Measurements from ENCODE around the gene C11orf42. TPM values are rescaled to one million over a fixed set of nuclear protein-coding genes. Genes with fewer than 3 reads are reported as not detected.
"Not testable (repeated sequence)": the region's sequence is repeated elsewhere in the genome, so short reads cannot be mapped to it uniquely, and the experiment has no call there.

C11orf42 gene
- polyA plus RNA-seq, 1 donor, result 0.91 TPM

DNA sequence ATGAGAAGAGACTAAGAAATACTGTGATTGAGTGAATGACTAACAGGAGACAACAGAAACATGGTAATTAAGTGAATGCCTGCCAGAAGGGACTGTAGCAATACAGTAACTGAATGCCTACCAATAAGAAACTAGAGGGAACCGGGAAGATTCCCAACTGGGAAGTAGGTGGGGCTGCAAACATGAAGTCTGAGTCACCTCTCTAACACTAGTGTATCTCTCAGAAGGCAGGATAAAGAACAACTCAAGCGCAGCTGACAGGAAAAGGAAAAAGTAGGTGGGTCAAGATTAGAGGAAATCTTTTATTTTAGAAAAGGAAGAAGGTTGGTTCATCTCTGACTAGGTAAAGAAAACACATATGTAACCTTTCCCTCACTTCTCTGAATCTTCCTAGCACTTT, 14.0 kb downstream of the C11orf42 start:
- no peak for DNase-seq

GRCh38 chr11:6223854-6224253, 18.5 kb downstream of the C11orf42 start:
- DNase-seq, result no peak

GRCh38 chr11:6224421-6224820, 19.1 kb downstream of the C11orf42 start:
- no peak for DNase-seq

DNA sequence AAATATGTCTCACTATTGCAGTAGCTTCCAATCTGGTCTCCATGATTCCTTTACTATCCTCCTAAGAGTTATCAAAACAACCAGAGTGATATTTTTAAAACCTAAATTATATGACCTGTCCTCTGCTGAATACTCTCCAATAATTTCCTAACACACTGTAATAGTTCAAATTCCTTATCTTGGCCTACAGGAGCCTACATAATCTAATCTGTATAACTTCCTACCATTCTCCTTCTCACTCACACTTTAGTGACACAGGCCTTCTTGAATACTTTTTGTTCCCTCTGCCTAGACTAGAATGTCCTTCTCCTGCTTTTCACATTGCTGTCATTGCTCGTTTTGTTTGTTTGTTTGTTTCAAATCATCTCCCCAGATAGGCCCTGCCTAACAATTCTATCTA, 19.7 kb downstream of the C11orf42 start:
- DNase-seq, result no peak

DNA sequence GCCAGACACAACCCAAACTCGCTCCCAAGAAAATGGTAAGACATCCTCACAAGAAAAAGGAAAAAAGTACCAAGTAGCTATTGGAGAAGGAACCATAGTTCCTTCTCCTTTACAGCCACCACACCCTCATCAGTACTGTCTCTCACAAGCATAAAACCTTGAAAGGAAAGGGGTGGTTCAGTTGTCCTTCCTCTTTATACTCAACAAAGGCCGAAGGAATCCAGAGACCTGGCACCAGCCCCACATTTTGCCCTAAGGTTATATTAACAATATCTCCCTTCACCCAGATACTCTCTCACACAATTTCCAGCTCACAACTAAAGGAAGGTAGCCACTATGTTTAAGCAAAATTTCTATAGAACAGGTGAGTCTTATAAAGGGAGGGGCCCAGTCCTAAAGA, 20.5 kb downstream of the C11orf42 start:
- DNase-seq, result no peak

GRCh38 chr11:6228520-6228919, 23.2 kb downstream of the C11orf42 start:
- DNase-seq, result no peak

- DNase-seq, result no peak
These were observed 24.6 kb downstream of the C11orf42 start for GRCh38 chr11:6229911-6230310.

DNA sequence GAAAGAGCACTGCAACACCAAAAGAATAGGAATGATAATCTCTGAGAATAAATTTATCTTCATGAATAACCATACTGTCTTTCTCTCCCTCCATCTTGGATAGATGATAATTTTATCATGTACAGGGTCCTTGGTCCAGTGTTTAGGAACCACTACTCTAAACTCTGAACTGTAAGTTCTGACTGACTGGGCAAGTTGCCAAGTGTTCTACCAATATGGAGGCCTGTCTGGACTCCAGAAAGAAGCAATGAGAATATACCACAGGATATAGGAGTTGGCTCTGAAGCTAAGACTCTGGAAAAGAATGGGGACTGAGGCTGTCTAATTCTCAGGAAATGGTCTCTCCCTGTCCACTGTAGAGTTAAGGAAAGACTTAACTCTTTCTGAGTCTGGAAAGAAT, 27.5 kb downstream of the C11orf42 start:
- no peak for DNase-seq

DNA sequence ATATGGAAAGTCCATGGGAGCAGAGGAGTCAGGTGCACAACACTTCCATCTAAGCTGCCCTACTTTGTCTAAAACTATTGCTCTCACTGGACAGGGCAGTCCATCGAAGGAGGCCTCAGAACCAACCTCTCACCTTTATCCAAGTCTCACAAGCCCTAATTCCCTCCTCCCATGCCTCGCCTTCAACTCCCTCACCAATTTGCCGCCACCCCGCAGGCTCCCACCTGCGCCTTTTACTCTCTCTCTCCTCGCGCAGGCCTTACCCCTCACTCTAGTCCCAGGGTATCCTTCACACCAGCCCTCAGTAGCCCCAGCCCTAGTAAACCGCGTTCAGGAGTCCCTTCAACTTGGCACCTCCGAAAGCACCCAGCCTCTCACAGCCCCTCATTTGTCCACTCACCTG, 28.6 kb downstream of the C11orf42 start:
- peak; percentile 3 for DNase-seq

GRCh38 chr11:6234387-6235107, 29.2 kb downstream of the C11orf42 start, which contains the start of gene FHIP1B:
TSS of gene FHIP1B (minus strand) at chr11:6234636. CDS start at chr11:6224516, 10,120 bp downstream.
- DNase-seq, result peak; percentile 99

- DNase-seq, result no peak
These were observed 31.9 kb downstream of the C11orf42 start for GRCh38 chr11:6237266-6237665.

GRCh38 chr11:6237761-6238302, 32.5 kb downstream of the C11orf42 start:
- no peak for DNase-seq

- no peak for DNase-seq
These were observed 33.5 kb downstream of the C11orf42 start, which contains the start of gene CNGA4 for GRCh38 chr11:6238902-6239301. TSS of gene CNGA4 (plus strand) at chr11:6239089. CDS start at chr11:6239207, 118 bp downstream.

DNA sequence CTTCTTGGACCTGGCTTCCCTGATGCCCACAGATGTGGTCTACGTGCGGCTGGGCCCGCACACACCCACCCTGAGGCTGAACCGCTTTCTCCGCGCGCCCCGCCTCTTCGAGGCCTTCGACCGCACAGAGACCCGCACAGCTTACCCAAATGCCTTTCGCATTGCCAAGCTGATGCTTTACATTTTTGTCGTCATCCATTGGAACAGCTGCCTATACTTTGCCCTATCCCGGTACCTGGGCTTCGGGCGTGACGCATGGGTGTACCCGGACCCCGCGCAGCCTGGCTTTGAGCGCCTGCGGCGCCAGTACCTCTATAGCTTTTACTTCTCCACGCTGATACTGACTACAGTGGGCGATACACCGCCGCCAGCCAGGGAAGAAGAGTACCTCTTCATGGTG, 34.8 kb downstream of the C11orf42 start:
- DNase-seq, result no peak

- DNase-seq, result no peak
These were observed 35.4 kb downstream of the C11orf42 start for GRCh38 chr11:6240781-6241180.

GRCh38 chr11:6241316-6241715, 36.0 kb downstream of the C11orf42 start:
- no peak for DNase-seq

GRCh38 chr11:6245536-6245935, 40.2 kb downstream of the C11orf42 start:
- no peak for DNase-seq

- DNase-seq, result no peak
These were observed 42.9 kb downstream of the C11orf42 start for GRCh38 chr11:6248248-6248647.

GRCh38 chr11:6248897-6249296, 43.5 kb downstream of the C11orf42 start:
- DNase-seq, result not testable (repeated sequence)

GRCh38 chr11:6249770-6250555, 44.6 kb downstream of the C11orf42 start:
- DNase-seq, result no peak

DNA sequence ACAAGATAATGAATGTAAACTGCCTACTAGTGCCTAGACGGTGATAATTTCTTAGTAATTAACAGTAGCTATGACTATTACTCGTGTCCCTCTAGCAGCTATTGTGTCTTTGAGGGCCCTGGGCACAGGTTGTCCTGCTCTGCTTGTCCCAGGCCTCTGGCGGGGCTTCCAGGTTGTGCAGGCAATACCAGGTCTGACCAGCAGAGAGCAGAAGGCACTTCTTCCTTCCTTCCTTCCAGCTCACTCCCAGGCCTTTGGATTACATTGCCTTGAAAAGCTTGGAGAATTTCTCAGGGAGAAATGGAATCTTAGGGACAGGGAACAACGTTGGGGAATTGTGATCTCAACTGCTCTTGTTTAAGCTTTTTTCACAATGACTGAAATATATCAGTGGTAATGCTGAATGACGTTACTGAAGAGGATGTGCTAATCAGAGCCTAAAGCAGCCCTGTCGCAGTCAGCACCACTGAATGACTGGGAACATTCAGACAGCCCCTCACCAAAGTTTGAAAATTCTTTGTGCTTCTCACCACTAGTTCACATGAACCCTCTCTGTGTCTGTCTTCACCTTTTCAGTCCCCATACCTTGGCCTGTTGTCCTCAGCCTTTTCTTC, 45.9 kb downstream of the C11orf42 start:
- peak; percentile 75 for DNase-seq

DNA sequence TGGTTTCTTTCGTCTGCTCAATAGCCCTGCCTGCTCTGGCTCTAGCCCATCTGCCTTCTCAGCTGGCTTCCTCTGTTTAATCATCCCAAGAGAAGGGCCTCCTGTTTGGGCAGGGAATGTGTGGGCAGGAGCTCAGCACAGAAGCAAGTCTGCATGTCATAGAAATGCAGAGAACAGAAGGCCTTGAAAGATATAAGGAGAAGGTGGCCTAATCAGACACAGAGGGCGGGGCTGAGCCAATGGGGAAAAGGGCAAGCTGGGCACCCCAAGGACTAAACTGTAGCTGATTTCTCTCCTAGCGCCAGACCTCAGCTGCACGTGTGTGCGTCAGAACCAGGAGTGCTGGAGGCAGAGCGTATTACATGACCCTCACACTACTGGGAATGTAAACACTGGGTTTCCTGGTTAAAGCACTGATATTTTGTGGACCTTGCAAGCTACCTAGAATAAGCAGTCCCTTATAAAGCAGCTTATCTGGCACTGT, 46.7 kb downstream of the C11orf42 start:
- no peak for DNase-seq

All from left kidney (tissue), 2 donors.